ENCODE data around the gene ASTN2. TPM values are rescaled to one million over a fixed set of nuclear protein-coding genes. Genes with fewer than 3 reads are reported as not detected.

Gene ASTN2
- total and polyA plus RNA-seq, 10 donors = 0.87 to 6.1 (median 3.7) TPM

DNA sequence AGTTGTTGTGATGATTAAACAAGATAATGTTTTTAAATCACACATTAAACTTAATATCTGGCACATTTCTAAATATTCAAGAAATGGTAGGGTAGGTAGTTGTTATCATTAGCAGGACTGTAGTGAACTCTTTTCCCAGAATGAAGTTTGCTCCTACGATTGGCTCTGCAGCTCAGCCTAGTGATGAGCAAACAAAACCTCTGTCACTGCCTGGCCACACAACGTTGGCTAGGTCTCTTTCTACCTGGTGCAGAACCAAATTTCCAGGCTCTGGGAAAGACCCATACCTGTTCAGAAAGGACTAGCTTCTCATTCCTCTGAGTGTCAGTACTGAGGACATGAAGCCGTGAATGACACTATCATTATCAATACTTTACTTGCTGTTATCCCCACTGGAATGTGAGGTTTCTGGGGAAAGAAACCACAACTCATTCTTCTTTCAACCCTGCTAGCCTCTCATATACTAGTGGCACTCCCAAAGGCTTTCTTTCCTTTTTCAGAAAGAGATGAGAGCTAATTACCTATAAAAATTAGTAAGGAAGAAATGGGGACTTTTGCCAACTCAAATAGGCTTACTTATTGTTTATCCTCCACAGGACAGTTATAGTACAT lies 947.0 kb downstream of the ASTN2 start:
- intact Hi-C loops (cut with DNase I; ENCODE audit: low total_unique reads) = no loop called here
- TF ChIP-seq, protein P1, sequence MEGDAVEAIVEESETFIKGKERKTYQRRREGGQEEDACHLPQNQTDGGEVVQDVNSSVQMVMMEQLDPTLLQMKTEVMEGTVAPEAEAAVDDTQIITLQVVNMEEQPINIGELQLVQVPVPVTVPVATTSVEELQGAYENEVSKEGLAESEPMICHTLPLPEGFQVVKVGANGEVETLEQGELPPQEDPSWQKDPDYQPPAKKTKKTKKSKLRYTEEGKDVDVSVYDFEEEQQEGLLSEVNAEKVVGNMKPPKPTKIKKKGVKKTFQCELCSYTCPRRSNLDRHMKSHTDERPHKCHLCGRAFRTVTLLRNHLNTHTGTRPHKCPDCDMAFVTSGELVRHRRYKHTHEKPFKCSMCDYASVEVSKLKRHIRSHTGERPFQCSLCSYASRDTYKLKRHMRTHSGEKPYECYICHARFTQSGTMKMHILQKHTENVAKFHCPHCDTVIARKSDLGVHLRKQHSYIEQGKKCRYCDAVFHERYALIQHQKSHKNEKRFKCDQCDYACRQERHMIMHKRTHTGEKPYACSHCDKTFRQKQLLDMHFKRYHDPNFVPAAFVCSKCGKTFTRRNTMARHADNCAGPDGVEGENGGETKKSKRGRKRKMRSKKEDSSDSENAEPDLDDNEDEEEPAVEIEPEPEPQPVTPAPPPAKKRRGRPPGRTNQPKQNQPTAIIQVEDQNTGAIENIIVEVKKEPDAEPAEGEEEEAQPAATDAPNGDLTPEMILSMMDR (IDR thresholded peaks at IDR 0.05 in 8 of 11, conservative IDR thresholded peaks at IDR 0.05 in 3 of 11) = no peak
- TF ChIP-seq POLR2AphosphoS5 (IDR thresholded peaks at IDR 0.05) (no peak), POLR2A (IDR thresholded peaks at IDR 0.05) (no peak)
- 79 to 87% (median 84%) methylated on average over 3 of the region's 3 CpGs for WGBS, 5 donors

DNA sequence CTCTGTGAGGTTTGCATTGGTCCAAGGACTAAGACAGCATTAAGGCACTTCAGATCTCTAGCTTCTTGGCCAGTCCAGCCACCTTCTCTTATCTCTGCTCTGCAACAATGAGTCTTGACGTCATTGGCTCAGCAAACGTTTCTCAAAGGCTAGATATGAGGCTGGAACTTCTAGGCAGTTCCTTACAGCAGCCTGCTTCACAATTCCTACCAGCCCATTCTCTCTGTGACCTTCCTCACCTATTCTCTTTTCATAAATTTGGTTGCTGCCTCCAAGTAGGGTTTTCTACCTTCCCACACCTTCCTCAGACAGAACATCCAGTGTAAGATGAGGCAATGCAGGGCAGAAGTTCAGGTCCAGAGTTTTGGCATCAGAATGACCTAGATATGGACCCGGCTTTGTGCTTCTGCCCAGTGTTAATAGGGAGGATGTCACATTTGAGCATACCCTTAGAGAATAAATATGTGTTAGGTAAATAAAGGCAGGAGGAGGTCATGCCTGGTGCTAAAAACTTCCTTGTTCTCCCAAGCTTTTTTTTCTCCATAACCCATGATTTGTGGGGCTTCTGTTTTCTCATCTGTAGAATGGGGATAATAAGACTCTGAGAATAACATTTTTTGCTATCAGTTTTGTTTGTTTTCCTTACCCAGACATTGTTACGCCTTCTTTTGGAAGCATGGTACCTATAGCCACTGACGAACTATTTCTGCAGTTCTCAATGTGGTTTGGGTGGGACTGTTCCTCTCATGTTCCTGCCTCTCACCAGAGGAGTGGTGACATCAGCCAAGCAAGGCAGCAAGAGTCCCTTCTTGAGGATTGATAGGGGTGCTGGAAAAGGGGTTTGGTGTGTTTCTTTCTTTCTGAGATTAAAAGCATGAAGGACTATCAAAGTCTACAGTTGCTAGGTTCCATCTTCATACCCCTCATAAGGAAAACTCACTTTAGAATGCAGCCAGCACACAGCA lies 948.3 kb downstream of the ASTN2 start:
- no peak for TF ChIP-seq POLR2A (IDR thresholded peaks at IDR 0.05)
- TF ChIP-seq POLR2AphosphoS5 (IDR thresholded peaks at IDR 0.05) = no peak
- TF ChIP-seq, protein P1 (IDR thresholded peaks at IDR 0.05 in 8 of 11, conservative IDR thresholded peaks at IDR 0.05 in 3 of 11) = no peak
- 58 to 84% (median 71%) methylated on average over 5 of the region's 5 CpGs for WGBS, 5 donors
- intact Hi-C loops (cut with DNase I; ENCODE audit: low total_unique reads) = no loop called here
- H3K9me3 ChIP-seq = no peaks in the 10 kb centered on the region
- no peak overlapping the region for H3K4me3 ChIP-seq
- H3K4me1 ChIP-seq = no peaks in the 10 kb centered on the region
- H3K27me3 ChIP-seq (replicated peaks in 1 of 7) = no peaks in the 10 kb centered on the region
- no peaks in the 10 kb centered on the region for H3K36me3 ChIP-seq
- no peak for DNase-seq
- no peak overlapping the region for H3K27ac ChIP-seq

More for the DNA sequence above, 947.0 kb downstream of the ASTN2 start:
- Histone ChIP-seq H3K4me1 (no peaks in the 10 kb centered on the region), H3K4me3 (no peak overlapping the region), H3K27ac (no peak overlapping the region), H3K9me3 (no peaks in the 10 kb centered on the region), H3K27me3 (replicated peaks in 1 of 7) (no peaks in the 10 kb centered on the region), H3K36me3 (no peaks in the 10 kb centered on the region)
- DNase-seq = no peak

DNA sequence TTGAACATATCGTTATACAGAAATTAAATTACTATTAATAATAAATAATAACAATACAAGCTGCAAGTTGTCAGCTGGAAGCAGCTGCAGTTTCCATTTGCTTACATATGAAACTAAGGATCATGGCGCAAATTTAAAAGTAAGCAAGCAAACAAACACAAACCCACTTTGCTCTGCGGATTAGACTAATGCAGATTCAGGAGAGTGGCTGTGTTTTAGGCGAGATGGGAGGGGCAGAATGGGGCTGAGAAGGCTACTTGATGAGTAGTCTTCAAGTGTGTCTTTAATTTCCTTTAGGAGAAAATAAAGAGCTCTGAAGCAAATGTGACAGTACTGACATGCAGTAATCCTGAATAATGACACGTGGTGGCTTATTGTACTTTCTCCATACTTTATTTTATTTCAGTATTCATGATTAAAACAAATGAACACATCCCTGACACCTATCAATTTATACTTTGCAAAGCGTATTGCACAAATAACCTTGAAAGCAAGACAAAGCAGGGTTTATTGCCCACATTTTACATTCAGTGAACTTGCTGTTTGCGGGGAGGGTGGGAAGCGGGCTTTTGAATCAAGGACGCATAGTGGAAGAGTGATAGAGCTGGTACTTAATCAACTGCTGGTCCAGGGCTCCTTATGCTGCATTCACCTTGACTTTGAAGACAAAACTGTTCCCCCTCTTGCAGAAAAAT lies 949.1 kb downstream of the ASTN2 start:
- no peak for DNase-seq
- H3K27me3 ChIP-seq (replicated peaks in 1 of 7) = no peaks in the 10 kb centered on the region
- intact Hi-C loops (cut with DNase I; ENCODE audit: low total_unique reads) = no loop called here
- no peak overlapping the region for H3K27ac ChIP-seq
- 86 to 88% (median 86%) methylated on average over 9 of the region's 9 CpGs for WGBS, 5 donors
- TF ChIP-seq POLR2A (IDR thresholded peaks at IDR 0.05) = no peak
- TF ChIP-seq, protein P1 (IDR thresholded peaks at IDR 0.05 in 8 of 11, conservative IDR thresholded peaks at IDR 0.05 in 3 of 11) = no peak
- no peak for TF ChIP-seq POLR2AphosphoS5 (IDR thresholded peaks at IDR 0.05)
- no peaks in the 10 kb centered on the region for H3K4me1 ChIP-seq
- H3K4me3 ChIP-seq = no peak overlapping the region
- no peaks in the 10 kb centered on the region for H3K36me3 ChIP-seq
- no peaks in the 10 kb centered on the region for H3K9me3 ChIP-seq

Measured in spleen (tissue), 11 donors.